ENCODE data around the gene ELF5. TPM values are rescaled to one million over a fixed set of nuclear protein-coding genes. Genes with fewer than 3 reads are reported as not detected.
A peak's percentile ranks its signal among the peaks of the same experiment; 100 is the strongest.

Gene ELF5
- total RNA-seq, 1 experiment from 2014 or later, result not detected

- no peak for DNase-seq
- peaks cover 29% of the 10 kb centered on the region for H3K36me3 ChIP-seq
- H3K4me3 ChIP-seq, result no peak overlapping the region
- no peaks in the 10 kb centered on the region for H3K9me3 ChIP-seq
- H3K27me3 ChIP-seq, result no peaks in the 10 kb centered on the region
These were observed 65.2 kb downstream of the ELF5 start for GRCh38 chr11:34448223-34448994.

- DNase-seq, result no peak
- Histone ChIP-seq H3K9me3 (peaks cover under 1% of the 10 kb centered on the region; the same call in 1 of the 2 replicates), H3K27me3 (no peaks in the 10 kb centered on the region), H3K36me3 (peaks cover 26% of the 10 kb centered on the region), H3K4me3 (no peak overlapping the region)
These were observed 66.5 kb downstream of the ELF5 start for GRCh38 chr11:34447044-34447443.

DNA sequence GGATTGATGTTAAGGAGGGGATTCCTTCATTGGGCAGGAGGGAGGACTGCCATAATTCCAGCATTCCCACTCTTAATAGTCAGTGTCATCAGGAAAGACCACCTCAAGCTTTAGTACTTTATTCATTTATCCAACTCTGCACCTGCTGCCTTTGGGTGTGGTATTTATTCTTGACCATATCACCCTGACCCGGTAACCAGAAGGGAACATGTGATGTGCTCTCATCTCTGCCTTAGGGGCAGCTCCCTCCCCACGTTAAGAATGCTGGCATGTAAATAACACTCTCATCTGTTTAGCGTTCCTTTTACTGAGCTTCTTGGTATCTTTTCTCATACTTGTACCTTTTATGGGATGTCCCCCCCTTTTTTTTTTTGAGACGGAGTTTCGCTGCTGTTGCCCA is 67.2 kb downstream of the ELF5 start:
- DNase-seq, result no peak
- Histone ChIP-seq H3K36me3 (peaks cover 29% of the 10 kb centered on the region), H3K27me3 (no peaks in the 10 kb centered on the region), H3K4me3 (no peak overlapping the region), H3K9me3 (peaks cover 4% of the 10 kb centered on the region; the same call in 1 of the 2 replicates)

DNA sequence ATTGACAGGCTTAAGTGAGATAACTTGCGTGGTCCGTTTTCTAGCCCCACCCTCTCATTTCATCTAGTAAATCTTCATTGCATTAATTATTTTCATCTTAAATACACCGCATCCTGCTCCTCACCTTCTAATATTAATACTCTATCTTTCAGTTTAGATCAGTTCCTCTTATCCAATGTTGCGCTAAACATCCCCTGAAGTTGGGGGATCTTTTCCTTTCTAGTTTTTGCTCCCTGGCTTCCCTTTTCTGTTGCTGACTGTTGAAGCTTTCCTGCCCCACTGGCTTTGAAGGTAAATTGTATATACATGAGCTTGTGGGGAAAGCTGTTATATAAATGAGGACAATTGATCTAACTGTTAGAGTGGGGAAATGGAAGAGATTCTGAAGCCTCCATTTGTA is 67.6 kb downstream of the ELF5 start:
- no peak for DNase-seq
- peaks cover 31% of the 10 kb centered on the region for H3K36me3 ChIP-seq
- no peaks in the 10 kb centered on the region for H3K27me3 ChIP-seq
- H3K9me3 ChIP-seq, result peaks cover 4% of the 10 kb centered on the region; the same call in 1 of the 2 replicates
- no peak overlapping the region for H3K4me3 ChIP-seq

DNA sequence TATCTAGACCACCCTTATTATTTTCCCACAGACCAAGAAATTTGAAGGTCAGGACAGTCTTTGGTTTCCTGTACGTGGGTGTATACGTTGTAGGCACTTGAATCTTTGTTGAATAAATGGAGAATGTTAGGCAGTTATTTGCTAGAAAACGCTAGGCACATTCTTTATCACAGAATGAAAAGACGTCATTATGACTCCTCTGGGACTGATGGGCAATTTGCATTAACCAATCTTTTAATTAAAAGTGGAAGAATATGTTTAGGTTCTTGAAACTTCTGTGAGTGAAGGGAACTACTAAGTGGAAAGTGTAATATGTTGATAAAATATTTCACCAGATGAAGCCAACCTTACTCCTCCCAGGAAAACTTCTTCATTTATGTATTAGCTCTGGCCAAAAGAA is 69.2 kb downstream of the ELF5 start:
- Histone ChIP-seq H3K9me3 (peaks cover 4% of the 10 kb centered on the region; the same call in 1 of the 2 replicates), H3K27me3 (no peaks in the 10 kb centered on the region), H3K4me3 (no peak overlapping the region), H3K36me3 (peaks cover 28% of the 10 kb centered on the region)
- DNase-seq, result no peak

DNA sequence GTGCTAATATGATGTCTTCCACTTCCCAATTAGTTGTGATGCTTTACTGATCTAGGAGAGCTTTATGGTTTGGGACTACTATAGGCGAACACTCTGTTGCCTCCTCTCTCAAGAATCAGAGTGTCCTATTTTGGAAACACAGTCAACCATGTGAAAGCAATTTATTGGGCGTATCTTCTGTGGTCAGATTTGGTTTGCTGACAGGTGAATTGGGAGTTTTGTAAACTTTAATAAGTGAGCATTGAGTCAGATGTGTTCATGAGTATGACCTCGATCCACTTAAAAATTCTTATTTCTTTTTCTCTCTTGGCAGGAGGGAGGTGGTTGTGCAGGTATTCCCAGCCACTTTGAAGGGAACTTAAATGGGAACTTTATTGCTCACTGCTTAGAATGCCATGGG is 70.5 kb downstream of the ELF5 start:
- no peak for DNase-seq
- peaks cover 4% of the 10 kb centered on the region; the same call in 1 of the 2 replicates for H3K9me3 ChIP-seq
- H3K36me3 ChIP-seq, result peaks cover 23% of the 10 kb centered on the region
- H3K4me3 ChIP-seq, result no peak overlapping the region
- H3K27me3 ChIP-seq, result no peaks in the 10 kb centered on the region

DNA sequence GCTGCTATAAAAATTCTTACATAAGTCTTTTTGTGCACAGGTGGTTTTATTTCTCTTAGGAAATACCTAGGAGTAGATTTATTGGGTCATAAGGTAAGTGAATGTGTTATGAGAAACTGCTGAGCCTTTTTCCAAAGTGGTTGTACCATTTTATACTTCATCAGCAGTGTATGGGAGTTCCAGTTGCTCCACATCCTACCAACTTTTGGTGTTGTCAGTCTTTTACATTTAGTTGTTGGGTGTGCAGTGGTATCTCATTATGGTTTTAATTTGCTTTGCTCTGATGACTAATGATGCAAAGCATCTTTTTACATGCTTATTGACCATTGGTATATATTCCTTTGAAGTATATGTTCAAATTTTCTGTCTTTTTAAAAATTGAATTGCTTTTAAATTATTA is 71.8 kb downstream of the ELF5 start:
- Histone ChIP-seq H3K27me3 (no peaks in the 10 kb centered on the region), H3K36me3 (peaks cover 23% of the 10 kb centered on the region), H3K4me3 (no peak overlapping the region), H3K9me3 (peaks cover 4% of the 10 kb centered on the region; the same call in 1 of the 2 replicates)
- DNase-seq, result no peak

DNA sequence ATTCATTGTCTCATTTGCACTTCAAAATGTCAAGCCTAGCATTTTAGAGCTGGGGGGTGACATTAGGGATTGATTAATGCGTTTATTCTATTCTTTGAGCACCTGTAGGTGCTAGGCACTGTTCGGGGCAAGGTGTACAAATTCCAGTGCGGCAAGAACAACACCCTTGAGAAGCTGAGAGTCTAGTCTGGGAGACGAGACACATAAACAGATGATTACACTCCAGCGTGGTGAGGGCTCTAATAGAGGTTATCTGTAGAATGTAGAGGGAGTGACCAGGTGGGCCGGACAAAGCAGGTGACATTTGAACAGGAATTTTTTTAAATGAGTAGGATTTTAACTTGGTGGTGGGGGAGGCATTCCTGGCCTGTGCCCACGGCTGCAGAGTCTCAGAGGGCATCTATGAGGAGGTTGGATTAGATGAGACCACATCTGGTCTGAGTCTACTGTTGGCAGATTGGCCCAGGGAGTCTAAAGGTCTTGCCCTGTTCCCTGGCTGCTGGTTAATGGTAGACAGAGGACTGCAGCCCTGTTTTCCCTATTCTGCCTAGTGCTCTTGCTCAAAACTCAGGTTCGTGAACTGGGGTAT is 73.9 kb downstream of the ELF5 start:
- Histone ChIP-seq H3K9me3 (peaks cover 4% of the 10 kb centered on the region; the same call in 1 of the 2 replicates), H3K4me3 (peak overlapping the region; percentile 96), H3K27me3 (no peaks in the 10 kb centered on the region), H3K36me3 (peaks cover 23% of the 10 kb centered on the region)
- peak; percentile 4 for DNase-seq

- Histone ChIP-seq H3K9me3 (peaks cover 4% of the 10 kb centered on the region; the same call in 1 of the 2 replicates), H3K27me3 (no peaks in the 10 kb centered on the region), H3K36me3 (peaks cover 23% of the 10 kb centered on the region), H3K4me3 (peak within 1 kb of the TSS; percentile 96)
- DNase-seq, result peak; percentile 99
These were observed 74.8 kb downstream of the ELF5 start, which contains the start of gene CAT for GRCh38 chr11:34438529-34439507. TSS of gene CAT (plus strand) at chr11:34438934. CDS start at chr11:34439014, 80 bp downstream.

DNA sequence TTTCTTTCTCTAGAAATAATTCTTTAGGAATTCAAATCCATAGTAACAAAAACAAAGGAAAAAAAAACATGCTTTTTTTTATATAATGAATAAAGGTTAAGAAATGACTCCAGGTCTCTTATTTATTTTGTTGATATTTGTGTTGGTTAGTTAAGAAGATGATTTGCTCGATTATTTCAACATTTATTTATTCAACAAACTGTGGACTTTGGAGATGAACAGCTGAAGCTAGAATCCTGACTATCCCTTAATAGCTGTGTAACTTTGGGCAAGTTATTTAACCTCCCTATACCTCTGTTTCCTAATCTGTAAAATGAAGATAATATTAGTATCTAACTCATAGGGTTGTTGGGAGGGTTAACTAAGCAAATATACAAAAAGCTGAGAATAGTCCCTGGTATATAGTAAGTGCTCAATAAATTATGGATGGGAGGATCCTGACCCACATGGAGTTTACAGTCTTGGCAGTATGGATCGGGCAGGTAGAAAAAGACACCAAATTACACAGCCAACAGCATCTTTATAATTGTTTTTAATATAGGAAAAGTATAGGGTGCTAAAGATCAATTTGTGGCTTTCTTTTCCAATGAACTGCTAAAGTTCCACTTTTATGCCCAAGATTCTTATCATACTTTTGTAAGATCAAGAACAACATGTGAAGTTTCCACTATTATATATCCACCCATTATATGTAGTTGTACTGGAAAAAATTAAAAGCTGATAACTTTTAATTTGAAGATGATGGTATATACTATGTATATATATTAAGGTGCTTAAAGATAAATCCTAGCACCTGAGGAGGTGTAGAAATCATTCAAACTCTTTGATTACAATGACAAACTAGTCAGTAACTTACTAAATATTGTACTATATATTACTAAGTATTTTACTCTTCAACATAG is 76.1 kb downstream of the ELF5 start:
- H3K4me3 ChIP-seq, result peak overlapping the region; percentile 96

DNA sequence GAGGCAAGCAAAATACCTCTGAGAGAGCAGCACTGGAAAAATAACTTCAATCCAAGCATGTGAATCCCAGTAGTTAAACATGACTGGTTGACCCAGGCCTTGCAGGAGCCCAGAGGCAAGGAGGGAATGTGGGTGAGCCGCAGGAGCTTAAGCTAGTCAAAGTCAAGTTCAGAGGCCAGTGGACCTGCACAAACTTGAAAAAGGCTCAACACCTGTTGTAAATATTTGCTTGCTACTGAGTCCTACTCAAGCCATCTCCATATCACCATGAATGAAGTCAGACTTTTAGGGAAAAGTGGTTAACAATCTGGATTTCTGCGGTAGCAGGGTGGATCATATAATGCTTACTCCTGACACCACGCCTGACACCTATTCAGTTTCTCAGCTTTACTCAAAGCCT is 79.7 kb downstream of the ELF5 start:
- no peak for DNase-seq
- Histone ChIP-seq H3K27me3 (no peaks in the 10 kb centered on the region), H3K9me3 (no peaks in the 10 kb centered on the region), H3K36me3 (no peaks in the 10 kb centered on the region), H3K4me3 (no peak overlapping the region)

More for the DNA sequence above, 76.1 kb downstream of the ELF5 start:
- Histone ChIP-seq H3K36me3 (peaks cover 20% of the 10 kb centered on the region), H3K9me3 (peaks cover 4% of the 10 kb centered on the region; the same call in 1 of the 2 replicates), H3K27me3 (no peaks in the 10 kb centered on the region)
- no peak for DNase-seq

GRCh38 chr11:34432822-34433221 is 80.8 kb downstream of the ELF5 start:
- no peaks in the 10 kb centered on the region for H3K27me3 ChIP-seq
- no peaks in the 10 kb centered on the region for H3K36me3 ChIP-seq
- H3K4me3 ChIP-seq, result no peak overlapping the region
- H3K9me3 ChIP-seq, result no peaks in the 10 kb centered on the region
- DNase-seq, result no peak

GRCh38 chr11:34431979-34432378 is 81.6 kb downstream of the ELF5 start:
- H3K9me3 ChIP-seq, result no peaks in the 10 kb centered on the region
- no peak overlapping the region for H3K4me3 ChIP-seq
- H3K36me3 ChIP-seq, result no peaks in the 10 kb centered on the region
- no peaks in the 10 kb centered on the region for H3K27me3 ChIP-seq
- no peak for DNase-seq
